ENCODE measurements around the gene ATP6V0A4.

DNA sequence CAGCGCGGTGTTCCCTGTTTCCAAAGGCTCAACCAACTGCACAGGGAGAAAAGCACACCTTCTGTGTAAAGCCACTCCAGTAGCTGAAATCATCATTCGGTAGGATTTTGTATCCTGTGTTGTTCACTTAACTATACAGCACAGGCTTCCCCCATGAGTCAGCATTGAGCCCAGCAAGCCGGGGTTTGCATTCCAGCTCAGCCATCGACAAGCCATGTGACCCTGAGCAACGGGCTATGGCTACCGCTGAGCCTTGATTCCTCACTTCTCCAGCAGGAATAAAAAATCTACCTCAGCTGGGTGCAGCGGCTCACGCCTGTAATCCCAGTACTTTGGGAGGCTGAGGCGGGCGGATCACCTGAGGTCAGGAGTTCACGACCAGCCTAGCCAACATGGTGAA is 44.1 kb upstream of the ATP6V0A4 start:
- TF ChIP-seq ZNF510 (CRISPR knock-in tag; IDR thresholded peaks at IDR 0.05; ENCODE audit: low read depth) (no peak), BRD4 (CRISPR knock-in tag; IDR thresholded peaks at IDR 0.05) (no peak)
- TF ChIP-seq, protein P1, sequence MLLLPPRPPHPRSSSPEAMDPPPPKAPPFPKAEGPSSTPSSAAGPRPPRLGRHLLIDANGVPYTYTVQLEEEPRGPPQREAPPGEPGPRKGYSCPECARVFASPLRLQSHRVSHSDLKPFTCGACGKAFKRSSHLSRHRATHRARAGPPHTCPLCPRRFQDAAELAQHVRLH (CRISPR knock-in tag; IDR thresholded peaks at IDR 0.05; ENCODE audit: borderline replicate concordance, low read depth) = no peak
- TF ChIP-seq, protein P2, sequence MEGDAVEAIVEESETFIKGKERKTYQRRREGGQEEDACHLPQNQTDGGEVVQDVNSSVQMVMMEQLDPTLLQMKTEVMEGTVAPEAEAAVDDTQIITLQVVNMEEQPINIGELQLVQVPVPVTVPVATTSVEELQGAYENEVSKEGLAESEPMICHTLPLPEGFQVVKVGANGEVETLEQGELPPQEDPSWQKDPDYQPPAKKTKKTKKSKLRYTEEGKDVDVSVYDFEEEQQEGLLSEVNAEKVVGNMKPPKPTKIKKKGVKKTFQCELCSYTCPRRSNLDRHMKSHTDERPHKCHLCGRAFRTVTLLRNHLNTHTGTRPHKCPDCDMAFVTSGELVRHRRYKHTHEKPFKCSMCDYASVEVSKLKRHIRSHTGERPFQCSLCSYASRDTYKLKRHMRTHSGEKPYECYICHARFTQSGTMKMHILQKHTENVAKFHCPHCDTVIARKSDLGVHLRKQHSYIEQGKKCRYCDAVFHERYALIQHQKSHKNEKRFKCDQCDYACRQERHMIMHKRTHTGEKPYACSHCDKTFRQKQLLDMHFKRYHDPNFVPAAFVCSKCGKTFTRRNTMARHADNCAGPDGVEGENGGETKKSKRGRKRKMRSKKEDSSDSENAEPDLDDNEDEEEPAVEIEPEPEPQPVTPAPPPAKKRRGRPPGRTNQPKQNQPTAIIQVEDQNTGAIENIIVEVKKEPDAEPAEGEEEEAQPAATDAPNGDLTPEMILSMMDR (CRISPR knock-in tag; IDR thresholded peaks at IDR 0.05) = no peak
- TF ChIP-seq, protein P3, sequence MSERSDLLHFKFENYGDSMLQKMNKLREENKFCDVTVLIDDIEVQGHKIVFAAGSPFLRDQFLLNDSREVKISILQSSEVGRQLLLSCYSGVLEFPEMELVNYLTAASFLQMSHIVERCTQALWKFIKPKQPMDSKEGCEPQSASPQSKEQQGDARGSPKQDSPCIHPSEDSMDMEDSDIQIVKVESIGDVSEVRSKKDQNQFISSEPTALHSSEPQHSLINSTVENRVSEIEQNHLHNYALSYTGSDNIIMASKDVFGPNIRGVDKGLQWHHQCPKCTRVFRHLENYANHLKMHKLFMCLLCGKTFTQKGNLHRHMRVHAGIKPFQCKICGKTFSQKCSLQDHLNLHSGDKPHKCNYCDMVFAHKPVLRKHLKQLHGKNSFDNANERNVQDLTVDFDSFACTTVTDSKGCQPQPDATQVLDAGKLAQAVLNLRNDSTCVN (CRISPR knock-in tag; IDR thresholded peaks at IDR 0.05; ENCODE audit: borderline replicate concordance) = no peak

All from HepG2 (cell line).